Daoy (cell line): ENCODE data around the gene ALKBH5. TPM values are rescaled to one million over a fixed set of nuclear protein-coding genes. Genes with fewer than 3 reads are reported as not detected.

Experiments used
- DNase-seq: peaks from one replicate; pipeline ENCODE4 v3.0.0-alpha.2; 2015; ENCODE audit warnings: low read depth
- total RNA-seq: library from RNA; depleted of rRNA; stranded (reverse); fragments of >200 nt; shearing (Covaris generic); gene quantifications from 2 replicates; pipeline ENCODE4 v1.2.3, GENCODE V29; 2014; rRNA removed

Gene ALKBH5
- 88.0 and 94.3 TPM in 2 replicates for total RNA-seq

DNA sequence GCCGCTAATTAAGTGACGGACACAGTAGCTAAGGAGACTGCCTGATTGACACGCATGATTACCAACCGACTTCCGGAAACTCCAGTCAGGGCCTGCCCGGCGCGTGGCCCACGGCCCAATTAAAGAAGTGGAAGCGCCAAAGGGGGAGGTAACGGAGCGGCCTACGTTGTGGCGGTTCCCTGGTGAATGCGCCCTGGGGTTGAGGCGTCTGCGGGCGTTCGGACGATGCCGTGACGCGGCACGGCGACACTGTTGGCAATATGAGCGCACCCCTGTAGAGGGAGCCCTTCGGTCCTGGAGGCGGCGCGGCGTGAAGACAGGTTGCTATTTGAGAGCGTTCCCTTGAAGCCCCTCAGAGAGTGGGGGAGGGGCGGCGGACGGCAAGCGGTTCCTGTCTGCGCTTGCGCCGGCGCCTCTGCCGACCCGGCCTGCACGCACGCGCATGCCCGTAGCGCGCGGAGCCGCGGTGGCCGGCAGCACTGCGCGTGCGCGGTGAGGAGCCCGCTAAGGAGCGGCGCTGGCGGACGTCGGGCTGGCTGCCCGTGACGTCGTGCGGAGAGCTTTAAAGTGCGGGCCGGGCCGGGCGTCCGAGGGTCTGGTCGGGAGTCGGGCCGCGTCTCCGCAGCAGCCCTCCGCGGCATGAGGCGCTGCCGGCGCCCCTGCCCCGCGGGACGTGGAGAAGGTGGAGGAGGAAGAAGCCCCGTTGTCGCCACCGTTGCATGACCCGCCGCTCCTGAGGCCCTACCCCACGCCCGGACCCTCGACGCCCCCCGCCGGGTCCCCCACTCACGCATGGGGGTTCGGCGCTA is at the start of gene ALKBH5:
TSS of gene ALKBH5 (plus strand) at position 495 of the 809 bp plus-strand sequence. CDS start 416 bp downstream, outside the sequence.
- DNase-seq: peak; percentile 100

DNA sequence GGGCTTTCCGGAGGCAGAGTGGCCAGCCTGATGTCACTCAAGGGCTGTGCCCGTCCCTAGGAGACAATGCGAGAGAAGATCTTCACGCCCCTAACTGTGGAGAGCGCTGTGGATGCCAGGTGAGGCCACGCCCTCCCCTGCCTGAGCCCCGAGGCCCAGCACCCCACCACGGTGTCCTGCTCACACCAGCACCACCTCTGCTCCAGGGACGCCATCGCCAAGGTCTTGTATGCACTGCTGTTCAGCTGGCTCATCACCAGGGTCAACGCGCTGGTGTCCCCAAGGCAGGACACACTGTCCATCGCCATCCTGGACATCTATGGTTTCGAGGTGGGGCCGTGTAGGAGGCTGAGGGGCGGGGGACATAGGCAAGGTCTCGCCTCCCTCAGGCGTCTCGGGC is 47.3 kb upstream of the ALKBH5 start:
- no peak for DNase-seq

DNA sequence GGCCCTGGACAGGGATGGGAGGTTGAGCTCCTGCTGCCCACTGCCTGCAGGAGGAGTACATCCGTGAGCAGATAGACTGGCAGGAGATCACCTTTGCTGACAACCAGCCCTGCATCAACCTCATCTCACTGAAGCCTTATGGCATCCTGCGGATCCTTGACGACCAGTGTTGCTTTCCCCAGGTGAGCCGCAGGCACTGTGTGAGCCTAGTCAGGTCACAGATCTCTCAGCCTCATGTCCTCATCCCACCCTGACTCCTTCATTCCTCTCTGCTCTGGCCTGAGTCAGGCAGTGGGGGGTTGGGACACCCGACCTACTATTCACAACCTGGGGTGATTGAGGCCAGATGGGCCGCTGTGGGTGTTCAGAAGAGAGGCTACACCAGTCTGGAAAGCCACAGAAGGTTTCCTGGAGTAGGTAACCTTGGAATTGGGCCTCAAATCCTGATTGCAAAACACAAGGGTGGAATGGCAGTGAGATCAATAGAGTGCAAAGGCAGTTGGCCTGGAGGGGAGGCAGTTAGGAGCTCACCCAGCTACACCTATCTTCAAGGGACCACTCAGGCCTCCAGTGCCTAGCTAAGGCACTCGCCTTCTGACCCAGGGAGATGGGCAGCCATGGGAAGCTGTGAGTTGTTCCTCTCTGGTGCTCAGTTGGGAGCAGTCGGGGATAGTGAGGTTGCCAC is 45.4 kb upstream of the ALKBH5 start:
- DNase-seq: no peak

DNA sequence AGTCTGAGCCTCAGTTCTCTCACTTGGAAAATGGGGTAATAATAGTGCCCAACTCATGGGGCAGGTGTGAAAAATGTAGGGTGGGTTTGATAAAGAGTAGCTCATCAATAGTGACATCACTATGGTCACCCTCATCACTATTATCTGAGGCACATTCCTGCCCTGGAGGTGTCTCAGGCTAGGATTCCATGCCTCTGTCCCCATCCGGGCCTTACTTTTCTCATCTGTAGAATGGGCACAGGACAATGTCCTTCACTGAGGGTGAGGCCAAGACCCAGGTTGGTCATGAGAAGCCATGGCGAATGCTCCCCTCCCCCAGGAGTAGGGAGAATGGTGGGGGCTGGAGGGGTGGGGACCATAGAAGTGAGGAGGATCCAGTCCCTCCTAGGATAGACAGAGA is 44.5 kb upstream of the ALKBH5 start:
- DNase-seq: no peak

DNA sequence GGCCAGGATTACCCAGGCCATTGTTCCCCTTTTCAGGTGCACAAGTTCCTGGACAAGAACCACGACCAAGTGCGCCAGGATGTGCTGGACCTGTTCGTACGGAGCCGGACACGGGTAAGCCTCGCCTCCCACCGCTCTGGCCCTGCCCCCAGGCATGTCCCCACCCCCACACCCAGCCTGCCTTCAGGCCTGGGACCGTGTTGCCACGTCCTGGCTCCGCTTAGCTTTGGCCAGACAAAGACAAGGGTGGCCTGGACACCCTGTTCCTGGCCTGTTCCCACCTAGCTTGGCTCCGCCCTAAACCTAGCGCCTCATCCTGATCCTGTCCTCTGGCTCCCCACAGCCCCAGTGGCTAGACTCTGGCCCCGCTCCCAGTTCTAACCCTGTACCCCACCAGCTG is 44.1 kb upstream of the ALKBH5 start:
- DNase-seq: no peak

DNA sequence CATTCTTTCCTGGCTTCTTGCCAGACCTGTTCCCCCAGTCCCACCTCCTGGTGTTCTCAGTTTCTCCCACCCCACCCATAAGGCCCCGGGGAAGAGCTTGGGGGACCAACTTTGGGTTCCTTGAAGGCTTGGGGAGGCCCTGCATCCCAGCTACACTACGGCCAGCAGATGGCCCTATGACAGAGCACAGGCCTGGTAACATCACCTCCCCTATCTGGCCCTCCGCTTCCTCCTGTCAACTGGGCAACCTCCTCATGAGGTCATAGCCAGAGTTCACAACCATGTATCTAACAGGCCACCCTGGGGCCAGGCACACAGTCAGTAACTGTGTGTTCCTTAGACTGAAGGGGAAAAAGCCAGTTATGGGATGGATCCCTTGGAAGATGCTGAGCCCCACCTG is 43.7 kb upstream of the ALKBH5 start:
- no peak for DNase-seq

DNA sequence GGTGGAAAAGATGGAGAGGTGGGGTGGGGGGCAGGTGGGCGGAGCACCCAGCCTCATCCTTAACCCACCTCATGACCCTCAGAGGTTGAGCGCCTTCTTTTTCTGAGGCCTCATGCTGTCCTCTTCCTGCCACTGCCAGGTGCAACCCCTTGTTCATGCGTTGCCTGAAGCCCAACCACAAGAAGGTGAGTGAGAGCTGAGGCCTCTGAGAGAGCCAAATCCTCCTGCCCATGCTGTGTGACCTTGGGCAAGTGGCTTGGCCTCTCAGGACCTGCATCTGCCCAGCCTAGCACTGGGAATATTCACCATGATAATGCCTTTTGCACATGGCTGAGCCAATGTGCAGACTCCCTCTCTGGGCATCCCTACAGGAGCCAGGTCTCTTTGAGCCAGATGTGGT is 43.0 kb upstream of the ALKBH5 start:
- no peak for DNase-seq

DNA sequence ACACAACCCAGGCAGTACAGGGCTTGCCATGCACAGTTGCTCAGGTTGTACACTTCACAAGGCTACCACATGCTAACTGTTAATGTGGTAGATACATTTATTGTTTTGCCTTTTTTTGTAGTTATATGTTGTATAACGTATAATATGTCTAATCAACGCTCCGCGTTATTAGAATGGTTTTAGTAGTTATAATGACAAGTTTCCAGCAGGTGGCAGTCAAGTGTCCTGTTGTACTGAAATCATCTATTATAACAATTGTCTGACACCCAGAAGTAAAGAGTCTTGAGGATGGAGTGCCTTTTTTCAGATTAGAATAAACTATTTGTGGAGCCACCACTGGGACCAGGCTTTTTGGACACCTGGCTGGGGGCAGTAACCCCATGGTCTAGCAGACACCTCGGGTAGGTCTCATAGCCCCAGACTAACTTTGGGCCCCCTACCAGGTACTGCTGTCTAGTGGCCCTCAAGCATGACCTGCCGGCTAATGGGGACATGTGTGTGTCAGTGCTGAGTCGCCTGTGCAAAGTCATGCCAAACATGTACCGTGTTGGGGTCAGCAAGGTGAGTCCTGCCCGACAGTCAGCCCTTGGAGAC is 42.3 kb upstream of the ALKBH5 start:
- peak; percentile 35 for DNase-seq

DNA sequence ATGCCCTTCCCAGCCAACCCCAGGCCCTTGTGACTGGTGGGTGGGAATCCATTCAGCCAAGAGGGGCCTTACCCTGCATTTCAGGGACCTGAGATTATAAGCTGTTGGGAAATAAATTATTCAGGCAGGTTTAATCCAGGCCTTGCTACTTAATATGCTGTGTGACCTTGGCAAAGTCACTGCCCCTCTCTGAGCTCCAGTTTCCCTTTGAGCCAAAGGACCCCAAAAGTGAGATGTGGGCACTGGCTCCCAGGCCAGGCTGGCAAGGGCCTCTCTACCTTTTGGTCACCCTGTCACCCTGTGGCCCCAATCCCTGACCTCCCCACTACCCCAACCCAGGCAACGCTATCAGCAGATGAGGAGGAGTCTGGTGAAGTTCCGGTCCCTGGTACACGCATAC is 41.2 kb upstream of the ALKBH5 start:
- DNase-seq: no peak

DNA sequence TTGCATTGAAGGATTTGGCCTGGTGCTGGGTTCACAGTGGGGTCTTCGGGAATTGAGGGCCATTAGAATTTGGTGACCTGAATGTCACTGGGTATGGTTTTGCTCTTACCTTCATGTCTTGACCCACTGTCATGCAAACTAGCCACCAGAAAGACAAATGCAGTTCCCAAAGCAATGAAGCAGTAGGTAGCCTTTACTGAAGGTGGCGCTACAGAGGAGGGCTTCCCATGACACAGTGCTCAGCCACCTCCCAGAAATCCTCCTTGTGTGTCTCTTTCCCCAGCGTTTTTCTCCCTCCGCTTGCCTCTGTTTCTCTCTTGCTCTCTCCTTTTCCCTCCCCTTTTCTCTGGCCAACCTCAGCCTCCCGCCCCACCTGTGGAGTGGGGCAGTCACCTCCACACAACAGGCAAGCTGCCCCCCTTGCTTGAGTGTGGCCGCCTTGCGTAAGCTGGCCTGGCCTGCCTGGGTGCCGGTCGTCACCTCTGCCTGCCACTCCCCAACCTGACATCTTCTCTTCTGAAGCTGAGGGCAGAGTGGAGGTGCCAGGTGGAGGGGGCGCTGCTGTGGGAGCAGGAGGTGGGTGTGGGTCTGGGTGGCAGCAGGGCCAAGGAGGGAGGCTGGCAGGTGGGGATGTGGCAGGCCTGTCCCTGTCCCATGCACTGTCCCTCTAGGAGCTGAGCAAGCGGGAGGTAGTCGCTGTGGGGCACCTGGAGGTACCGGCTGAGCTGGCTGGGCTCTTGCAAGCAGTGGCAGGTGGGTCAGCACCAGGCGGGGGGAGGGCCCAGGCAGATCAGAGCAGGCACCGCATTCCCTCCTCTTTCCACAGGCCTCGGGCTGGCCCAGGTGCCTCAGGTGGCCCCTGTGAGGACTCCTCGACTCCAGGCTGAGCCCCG is 40.3 kb upstream of the ALKBH5 start:
- DNase-seq: peak; percentile 36

DNA sequence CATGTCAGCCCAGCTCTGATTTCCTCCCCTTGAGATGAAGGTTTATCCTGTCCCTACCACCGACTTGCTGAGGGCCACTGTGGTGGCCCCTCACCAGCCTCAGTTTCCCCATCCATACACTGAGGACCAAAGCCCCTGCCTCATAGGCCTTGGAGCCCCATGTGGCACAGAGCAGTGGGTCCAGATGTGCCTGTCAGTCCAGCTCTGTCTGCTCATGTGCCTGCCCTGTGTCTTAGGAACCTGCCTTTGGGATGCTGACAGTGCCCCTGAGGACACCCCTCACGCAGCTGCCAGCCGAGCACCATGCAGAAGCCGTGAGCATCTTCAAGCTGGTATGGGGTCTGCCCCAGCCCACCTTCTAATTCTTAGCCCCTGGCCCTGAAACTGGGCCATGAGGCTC is 39.4 kb upstream of the ALKBH5 start:
- no peak for DNase-seq

DNA sequence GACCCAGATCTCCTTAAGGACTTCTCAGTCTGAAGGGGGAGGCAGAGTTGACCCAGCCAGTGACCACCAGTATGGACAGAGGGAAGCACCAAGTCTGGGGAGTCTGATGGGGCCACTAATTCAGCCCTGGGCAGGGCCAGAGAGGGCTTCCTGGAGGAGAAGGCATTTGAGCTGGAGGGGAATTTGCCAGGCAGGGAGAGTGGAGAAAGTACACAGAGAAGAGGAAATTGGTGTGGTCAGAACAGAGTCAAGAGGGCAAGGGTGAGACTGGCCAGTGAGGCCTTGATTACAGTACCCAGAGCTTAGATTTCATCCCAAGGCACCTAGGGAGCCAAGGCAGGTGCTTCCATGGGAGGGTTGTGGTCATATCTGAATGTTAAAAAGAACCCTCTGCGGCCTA is 38.8 kb upstream of the ALKBH5 start:
- DNase-seq: no peak

DNA sequence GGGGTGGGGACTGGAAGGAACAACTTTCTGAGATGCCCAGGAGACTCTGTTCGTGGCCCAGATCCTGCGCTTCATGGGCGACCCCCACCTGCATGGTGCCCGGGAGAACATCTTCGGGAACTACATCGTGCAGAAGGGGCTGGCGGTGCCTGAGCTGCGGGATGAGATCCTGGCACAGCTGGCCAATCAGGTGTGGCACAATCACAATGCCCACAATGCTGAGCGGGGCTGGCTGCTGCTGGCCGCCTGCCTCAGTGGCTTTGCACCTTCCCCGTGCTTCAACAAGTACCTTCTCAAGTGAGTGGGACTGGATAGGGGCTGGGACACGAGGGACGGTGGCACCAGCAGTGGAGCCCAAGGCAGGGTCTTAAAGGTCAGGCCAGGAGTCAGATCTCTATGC is 37.8 kb upstream of the ALKBH5 start:
- DNase-seq: no peak

DNA sequence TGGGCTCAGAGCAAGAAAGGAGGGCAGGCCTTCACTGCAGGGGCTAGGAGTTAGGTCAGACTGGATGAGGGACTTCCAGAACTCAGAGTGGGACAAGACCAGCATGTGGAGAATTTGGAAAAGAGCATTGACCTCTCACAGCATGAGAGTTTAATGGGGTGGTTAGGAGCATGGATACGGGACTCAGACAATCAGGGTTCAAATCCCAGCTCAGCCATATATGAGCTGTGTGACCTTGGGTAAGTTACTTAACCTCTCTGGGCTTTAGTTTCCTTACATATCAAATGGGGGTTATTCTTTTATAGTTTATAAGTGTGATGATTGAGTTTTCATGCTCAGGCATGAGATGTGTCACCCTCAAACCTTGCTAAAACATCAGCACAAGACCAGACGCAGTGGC is 37.4 kb upstream of the ALKBH5 start:
- no peak for DNase-seq

DNA sequence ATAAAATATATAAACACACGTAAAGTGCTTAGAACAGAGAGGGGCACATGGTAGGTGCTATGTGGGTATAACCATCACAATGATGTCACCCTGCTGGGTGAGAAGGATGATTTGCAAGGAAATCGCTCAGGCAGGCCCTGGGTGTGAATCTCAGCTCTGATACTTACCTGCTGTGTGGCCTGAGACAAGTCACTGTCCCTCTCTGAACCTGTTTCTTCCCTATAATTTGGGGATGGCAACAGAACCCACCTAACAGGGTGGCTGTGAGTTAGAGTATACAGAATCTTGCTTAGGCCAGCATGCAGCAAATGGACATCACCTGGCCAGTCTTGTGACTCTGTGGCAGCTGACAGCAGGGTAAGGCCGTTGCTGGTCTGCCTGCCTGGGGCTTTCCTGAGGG is 36.6 kb upstream of the ALKBH5 start:
- no peak for DNase-seq

DNA sequence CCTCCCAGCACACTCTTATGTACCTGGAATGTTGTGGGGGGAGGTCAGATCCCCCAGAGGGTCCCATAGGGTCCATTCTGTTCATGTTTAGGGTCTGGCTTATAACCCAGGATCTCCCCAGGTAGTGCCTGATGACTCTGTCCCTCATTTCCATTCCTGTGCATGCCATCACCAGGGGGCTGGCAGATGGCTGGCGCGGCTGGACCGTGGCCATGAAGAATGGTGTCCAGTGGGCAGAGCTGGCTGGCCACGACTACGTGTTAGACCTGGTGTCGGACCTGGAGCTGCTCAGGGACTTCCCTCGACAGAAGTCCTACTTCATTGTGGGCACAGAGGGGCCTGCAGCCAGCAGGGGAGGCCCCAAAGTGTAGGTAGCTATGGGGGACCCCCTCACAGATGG is 35.0 kb upstream of the ALKBH5 start:
- no peak for DNase-seq

DNA sequence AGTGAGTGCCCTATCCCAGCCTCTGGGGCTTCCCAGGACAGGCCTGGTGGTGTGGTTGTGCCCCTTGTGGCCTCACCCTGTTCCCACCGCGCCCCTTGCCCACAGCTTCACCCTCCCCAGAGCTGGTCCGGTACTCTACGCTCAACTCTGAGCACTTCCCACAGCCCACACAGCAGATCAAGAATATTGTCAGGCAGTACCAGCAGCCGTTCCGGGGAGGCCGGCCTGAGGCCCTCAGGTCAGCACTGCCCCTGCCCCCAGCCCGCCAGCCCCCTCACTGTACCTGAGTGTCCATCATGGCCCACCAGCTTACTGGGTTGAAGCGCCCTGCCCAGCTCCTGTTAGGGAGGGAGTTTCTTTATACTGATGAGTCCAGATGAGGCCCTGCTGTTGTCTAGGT is 32.3 kb upstream of the ALKBH5 start:
- DNase-seq: no peak

DNA sequence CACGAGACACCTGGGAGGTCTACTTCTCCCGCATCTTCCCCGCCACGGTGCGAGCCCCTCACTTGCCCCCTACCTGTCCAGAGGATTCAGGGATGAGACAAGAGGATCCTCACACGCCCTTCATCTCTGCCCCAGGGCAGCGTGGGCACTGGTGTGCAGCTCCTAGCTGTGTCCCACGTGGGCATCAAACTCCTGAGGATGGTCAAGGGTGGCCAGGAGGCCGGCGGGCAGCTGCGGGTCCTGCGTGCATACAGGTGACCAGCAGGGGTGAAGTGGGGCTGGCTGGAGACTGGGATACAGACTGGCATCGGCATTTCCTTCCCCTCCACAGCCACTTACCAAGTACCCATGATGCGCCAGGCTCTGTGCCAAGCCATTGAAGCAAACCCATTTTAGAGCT is 28.4 kb upstream of the ALKBH5 start:
- no peak for DNase-seq

DNA sequence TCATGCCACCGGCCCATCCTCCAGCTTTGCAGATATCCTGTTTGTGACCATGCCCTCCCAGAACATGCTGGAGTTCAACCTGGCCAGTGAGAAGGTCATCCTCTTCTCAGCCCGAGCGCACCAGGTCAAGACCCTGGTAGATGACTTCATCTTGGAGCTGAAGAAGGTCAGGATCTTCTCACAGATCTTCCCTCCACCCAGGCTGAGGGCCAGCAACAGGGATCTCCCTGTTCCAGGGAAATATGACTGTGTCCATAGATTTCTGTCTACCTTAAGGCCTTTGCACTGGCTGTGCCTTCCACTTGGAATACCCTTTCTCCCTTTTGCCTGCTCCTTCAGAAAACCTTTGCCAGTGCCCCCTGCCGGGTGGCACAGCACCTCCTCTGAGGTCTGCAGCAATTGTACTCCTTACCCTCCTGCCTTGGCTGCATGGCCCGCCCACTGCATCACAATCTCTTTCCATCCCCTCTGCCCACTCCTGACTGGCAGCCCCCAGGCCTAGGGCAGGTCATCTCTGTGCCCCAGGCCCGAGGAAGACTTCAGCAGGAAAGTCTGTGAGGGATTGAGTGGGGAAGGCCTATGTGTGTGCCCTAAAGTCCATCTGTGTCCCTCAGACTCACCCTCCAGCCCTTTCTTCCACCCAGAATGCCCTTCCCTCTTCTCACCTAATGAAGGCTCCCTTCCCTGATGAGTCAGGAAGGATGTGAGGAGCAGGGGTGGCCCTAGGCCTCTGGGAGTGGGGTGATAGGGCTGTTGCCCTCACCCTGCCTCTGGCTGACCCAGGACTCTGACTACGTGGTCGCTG is 27.3 kb upstream of the ALKBH5 start:
- no peak for DNase-seq

DNA sequence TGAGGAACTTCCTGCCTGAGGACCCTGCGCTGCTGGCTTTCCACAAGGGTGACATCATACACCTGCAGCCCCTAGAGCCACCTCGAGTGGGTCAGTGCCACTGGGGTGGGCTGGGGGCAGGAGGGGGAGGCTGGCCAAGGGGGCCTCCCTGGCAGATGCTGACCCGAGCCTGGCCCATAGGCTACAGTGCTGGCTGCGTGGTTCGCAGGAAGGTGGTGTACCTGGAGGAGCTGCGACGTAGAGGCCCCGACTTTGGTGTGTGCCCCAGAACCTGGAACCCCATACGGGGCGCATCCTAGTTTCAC is 26.7 kb upstream of the ALKBH5 start:
- no peak for DNase-seq

DNA sequence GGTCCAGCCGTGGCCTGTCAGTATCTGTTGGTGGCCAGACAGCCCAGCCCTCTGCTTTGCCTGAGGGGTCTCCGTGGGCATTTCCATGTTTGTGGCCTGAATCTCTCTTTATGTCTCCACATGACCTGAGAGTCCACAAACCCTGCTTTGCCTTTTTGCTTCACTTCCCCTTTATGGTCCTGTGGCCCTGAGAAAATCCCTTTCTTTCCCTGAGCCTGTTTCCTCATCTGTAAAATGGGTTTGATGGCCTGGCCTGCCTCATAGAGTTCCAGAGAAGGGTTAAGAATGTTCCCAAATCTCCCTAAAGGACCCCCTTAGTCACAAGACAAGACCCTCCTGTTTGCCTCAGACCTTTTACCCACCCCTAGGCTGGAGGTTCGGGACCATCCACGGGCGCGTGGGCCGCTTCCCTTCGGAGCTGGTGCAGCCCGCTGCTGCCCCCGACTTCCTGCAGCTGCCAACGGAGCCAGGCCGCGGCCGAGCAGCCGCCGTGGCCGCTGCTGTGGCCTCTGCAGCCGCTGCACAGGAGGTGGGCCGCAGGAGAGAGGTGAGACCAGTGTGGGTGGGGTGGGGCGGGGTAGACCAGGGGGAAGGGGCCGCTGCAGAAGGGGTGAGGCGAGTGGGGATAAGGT is 26.2 kb upstream of the ALKBH5 start:
- DNase-seq: no peak
